Measurements from ENCODE around the gene TRHDE.

The TRHDE gene

GRCh38 chr12:72274931-72275330 lies 2.8 kb downstream of the TRHDE start:
- DNase-seq (ENCODE audit: low read depth, low spot score), result no peak

DNA sequence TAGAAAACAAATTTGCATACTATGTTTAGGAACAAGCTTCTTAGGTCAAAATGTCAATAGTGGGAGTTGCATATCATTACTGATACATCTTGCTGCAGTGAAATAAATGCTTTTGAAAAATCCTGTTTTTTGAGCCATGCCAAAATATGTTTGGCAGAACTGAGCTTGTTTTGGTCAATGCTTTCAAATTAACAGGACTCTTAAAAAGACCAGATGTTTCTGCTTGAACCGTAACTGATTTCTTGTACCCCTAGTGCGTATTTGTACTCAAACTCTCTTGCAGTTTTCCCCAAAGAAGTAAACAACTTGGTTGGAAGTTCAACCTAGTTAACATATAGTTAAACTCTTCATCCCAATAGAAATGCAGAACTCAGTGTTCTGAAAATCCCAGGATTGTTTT lies 3.4 kb downstream of the TRHDE start:
- no peak for DNase-seq (ENCODE audit: low read depth, low spot score)

DNA sequence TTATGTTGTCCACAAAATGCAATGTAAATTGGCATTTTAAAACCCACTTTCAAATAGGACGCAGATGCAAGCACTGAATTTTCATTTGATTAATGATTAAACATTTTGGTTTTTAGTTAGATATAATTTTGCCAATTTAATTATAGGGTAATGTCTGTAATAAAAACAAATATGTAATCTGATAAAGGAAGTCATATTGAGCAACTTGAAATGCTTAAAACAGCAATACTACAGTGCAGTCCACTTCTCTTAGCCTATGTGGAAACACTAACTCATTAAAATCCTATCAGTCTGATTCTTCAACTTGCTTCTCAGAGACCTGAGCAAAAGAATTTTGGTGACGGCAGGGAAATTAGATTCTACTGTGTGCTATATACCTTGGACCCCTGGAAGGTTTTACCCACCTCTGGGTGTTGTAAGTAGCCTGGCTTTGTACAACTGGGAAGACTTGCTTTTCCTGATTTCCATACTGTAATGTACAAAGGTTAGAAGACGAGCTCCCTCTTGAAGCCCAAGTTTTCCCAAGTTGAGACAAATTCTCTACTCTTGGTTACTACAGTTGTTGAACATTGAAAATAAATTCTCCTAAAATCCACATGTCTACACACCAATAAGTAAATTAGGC lies 4.1 kb downstream of the TRHDE start:
- no peak for DNase-seq (ENCODE audit: low read depth, low spot score)

GRCh38 chr12:72277415-72277814 lies 5.2 kb downstream of the TRHDE start:
- no peak for DNase-seq (ENCODE audit: low read depth, low spot score)

GRCh38 chr12:72278894-72279293 lies 6.7 kb downstream of the TRHDE start:
- DNase-seq (ENCODE audit: low read depth, low spot score), result no peak

GRCh38 chr12:72281126-72281525 lies 9.0 kb downstream of the TRHDE start:
- no peak for DNase-seq (ENCODE audit: low read depth, low spot score)

GRCh38 chr12:72282721-72283120 lies 10.6 kb downstream of the TRHDE start:
- DNase-seq (ENCODE audit: low read depth, low spot score), result no peak

- no peak for DNase-seq (ENCODE audit: low read depth, low spot score)
Observed at GRCh38 chr12:72285861-72286260, 13.7 kb downstream of the TRHDE start.

GRCh38 chr12:72286526-72286925 lies 14.4 kb downstream of the TRHDE start:
- DNase-seq (ENCODE audit: low read depth, low spot score), result no peak

DNA sequence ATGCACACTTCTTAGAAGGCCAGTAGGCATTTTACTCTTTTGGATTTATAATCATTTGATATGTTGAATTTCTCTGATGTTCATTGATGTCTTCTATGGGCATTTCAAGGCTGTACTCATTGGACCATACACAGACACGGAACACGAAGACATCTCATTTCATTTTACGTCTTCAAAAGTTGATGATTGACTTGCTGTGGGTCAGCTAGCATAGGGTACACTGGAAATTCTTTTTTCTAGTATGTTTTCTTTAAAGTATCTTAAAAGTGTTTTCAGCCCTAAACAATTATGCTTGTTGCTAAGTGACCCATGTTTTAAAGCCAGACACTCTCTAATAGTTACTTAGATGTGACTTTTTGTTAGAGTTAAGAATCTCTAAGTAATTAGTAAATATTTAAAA lies 16.3 kb downstream of the TRHDE start:
- no peak for DNase-seq (ENCODE audit: low read depth, low spot score)

DNA sequence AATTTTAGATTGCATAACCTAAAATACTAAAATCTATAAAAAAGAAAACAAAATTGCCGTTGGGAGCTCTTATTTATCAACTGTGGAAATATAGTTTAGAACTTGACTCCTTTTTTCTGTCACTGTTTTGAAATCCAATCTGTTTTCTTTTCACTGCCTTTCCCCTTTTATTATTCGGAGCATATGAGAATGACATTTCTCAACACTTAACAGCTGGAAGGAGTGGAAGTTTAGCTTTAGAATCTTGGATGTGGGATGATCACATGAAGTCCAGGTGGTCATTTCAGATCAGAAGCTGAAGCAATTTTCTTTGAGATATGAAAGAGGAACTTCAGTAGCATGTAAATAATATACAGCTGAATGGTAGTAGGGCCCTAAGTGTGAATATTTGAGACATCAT lies 16.7 kb downstream of the TRHDE start:
- DNase-seq (ENCODE audit: low read depth, low spot score), result no peak

DNA sequence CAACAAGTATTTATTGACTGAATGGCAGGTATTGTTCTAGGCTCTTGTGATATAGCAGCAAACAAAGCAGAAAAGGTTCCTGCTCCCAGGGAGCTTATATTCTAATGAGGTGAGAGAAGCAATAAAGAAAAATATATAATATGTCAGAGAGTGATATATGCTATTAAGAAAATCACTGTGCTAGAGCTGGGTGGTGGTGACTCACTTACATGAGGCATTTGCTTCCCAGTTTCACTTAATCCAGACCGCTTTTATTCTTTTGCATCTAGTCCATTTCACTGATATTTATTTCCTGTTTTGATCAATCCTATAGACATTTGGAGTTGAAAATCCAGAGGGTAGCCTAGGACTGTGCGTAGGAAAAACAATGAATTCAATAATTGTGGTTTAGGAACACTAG lies 17.5 kb downstream of the TRHDE start:
- DNase-seq (ENCODE audit: low read depth, low spot score), result no peak

- DNase-seq (ENCODE audit: low read depth, low spot score), result no peak
Observed at GRCh38 chr12:72291175-72291574, 19.0 kb downstream of the TRHDE start.

DNA sequence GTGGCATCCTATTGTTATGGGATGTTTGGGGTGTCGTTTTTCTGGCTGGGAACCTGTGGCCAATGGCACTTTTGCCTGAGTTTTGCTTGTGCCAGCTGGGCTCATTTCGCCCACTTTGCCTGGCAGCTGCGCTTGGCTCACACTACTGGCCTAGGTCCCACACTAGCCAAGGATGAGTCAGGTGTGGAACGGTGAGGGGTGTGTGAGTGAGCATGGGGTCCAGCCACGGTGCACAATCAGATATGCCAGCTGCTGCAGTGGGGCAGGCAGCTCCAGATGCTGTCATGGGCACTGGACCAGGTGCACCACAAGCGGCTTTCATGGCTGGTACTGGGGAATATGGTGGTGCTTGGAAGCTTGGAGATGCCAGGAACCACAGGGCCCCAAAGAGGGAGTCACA lies 21.5 kb downstream of the TRHDE start:
- DNase-seq (ENCODE audit: low read depth, low spot score), result no peak

- DNase-seq (ENCODE audit: low read depth, low spot score), result no peak
Observed at GRCh38 chr12:72295101-72295500, 22.9 kb downstream of the TRHDE start.

DNA sequence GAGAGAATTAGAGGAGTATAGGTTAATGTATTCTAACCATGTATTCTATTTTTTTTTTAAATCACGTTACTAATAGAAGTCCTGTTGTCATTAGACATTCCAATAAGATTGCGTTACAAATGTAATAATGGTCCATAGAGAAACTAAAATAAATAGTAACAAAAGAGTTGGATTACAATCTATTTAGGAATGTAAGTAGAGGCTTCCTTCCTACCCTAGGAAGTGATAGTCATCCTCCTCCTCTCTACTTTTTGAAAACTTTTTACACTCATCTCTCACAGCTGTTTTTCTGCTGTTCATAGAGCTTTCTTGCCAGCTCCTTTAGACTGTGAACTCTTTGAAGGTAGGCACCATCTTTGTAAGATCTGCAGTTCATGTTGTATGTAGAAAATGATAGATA lies 23.6 kb downstream of the TRHDE start:
- no peak for DNase-seq (ENCODE audit: low read depth, low spot score)

GRCh38 chr12:72296389-72296788 lies 24.2 kb downstream of the TRHDE start:
- no peak for DNase-seq (ENCODE audit: low read depth, low spot score)

- no peak for DNase-seq (ENCODE audit: low read depth, low spot score)
Observed at GRCh38 chr12:72297666-72298065, 25.5 kb downstream of the TRHDE start.

DNA sequence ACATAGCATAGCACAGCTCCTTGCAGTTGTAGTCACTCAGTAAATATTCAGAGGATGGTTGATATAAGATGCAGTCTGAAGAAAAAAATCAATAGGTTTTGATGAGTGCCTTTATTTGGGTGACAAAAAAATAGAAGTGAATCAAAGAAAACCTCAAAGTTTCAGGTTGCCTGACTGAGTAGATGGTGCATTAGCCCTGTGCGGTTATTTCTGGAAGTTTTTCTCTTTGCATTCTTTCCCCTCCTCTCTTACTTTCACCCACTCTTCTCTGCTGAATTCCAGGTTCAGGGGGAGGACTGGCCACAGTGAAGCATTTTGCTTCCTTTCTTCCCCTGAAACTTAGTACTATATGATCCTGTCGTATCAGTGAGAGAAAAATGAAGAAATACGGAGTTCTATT lies 28.6 kb downstream of the TRHDE start:
- no peak for DNase-seq (ENCODE audit: low read depth, low spot score)

- no peak for DNase-seq (ENCODE audit: low read depth, low spot score)
Observed at GRCh38 chr12:72304751-72305150, 32.6 kb downstream of the TRHDE start.

- DNase-seq (ENCODE audit: low read depth, low spot score), result no peak
Observed at GRCh38 chr12:72307229-72307628, 35.1 kb downstream of the TRHDE start.

GRCh38 chr12:72311946-72312345 lies 39.8 kb downstream of the TRHDE start:
- DNase-seq (ENCODE audit: low read depth, low spot score), result no peak

DNA sequence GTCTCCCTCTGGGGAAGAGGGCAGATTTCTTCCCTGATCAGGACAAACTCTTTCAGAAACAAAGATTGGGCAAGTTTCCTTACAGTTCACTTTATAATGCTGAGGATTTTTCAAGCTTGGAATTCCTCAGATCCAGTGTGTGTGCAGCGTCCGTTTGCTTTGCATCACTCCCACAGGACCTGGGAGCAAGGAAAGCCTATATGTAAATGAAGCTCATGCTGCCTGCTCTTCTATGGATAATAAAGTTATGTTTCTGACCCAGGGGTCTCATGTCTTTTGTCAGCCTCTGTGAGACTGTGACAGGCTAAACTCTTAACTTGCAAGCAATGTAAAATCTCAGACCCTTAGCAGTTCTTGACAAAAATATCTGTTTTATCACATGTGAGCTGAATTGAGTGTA lies 41.6 kb downstream of the TRHDE start:
- no peak for DNase-seq (ENCODE audit: low read depth, low spot score)

DNA sequence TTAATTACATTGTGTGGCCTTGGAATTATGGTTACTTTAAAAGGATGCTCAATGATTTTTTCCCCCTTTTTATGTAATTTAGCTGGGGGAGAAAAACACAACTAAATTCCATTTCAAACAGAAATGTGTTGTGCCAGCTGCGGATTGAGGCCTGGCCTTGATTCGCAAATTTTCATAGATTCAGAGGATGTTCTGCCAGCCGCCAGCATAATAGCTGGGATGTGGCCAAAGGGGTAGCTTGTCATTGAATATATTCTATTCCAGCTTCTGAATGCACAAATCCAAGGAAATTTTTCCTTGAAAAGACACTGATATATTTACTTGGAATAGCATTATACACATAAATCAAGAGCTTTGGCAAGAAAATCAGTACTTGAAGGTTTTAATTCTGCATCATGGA lies 43.7 kb downstream of the TRHDE start:
- no peak for DNase-seq (ENCODE audit: low read depth, low spot score)
